OCI-LY3 (cell line): ENCODE measurements around the gene RETREG2.

Experiments used
- EZH2phosphoT487 ChIP-seq: fragments of 200-600 bp; shearing (Covaris generic); IDR thresholded peaks from 2 replicates; pipeline ENCODE4 v1.6.1; 2018; ENCODE audit warnings: antibody characterized with exemption, mixed run types, low read depth
- TF ChIP-seq, protein P1 (sequence below): fragments of 200-600, 300-600 bp; sonication (generic); IDR thresholded peaks from 2 replicates; pipeline ENCODE4 v1.5.1; 2014; ENCODE audit warnings: antibody characterized with exemption, low read length, low read depth

DNA sequence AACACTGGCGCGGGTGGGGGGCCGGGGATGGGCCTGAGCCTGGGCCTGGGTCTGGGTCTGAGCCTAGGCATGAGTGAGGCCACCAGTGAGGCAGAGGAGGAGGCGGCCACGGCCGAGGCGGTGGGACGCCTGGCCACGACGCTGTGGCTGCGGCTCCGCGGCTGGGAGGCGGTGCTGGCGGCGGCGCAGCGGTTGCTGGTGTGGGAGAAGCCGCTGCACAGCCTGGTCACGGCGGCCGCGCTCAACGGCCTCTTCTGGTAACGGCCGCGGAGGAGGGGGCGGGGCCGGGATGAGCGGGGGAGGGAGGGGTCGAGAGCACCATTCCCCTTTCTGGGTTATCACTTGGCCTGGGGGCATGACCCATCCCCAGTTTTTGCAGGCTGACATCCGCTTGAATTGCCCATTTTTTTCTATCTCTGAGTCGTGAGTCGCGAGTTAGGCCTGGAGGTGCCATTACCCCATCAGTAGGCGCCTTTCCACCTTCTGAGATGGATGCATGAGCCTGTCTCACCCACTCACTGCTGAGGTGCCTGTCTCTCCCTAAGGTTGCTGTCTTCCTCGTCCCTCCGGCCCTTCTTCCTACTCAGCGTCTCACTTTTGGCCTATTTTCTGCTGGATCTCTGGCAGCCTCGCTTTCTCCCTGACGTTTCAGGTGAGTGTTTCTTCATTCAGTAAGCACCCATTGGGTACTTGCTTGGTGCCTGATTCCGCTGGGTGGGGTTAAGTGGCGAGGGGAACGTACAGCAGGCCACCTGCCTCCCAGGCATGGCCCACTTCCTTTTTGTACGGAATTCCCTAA, 501 bp downstream of the RETREG2 start:
- TF ChIP-seq, protein P1, sequence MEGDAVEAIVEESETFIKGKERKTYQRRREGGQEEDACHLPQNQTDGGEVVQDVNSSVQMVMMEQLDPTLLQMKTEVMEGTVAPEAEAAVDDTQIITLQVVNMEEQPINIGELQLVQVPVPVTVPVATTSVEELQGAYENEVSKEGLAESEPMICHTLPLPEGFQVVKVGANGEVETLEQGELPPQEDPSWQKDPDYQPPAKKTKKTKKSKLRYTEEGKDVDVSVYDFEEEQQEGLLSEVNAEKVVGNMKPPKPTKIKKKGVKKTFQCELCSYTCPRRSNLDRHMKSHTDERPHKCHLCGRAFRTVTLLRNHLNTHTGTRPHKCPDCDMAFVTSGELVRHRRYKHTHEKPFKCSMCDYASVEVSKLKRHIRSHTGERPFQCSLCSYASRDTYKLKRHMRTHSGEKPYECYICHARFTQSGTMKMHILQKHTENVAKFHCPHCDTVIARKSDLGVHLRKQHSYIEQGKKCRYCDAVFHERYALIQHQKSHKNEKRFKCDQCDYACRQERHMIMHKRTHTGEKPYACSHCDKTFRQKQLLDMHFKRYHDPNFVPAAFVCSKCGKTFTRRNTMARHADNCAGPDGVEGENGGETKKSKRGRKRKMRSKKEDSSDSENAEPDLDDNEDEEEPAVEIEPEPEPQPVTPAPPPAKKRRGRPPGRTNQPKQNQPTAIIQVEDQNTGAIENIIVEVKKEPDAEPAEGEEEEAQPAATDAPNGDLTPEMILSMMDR: no peak
- no peak for TF ChIP-seq EZH2phosphoT487
